Activated CD8-positive, alpha-beta T cell treated with anti-CD3 and anti-CD28 coated beads for 36 hours (primary cell): ENCODE results near the gene WTAP. TPM values are rescaled to one million over a fixed set of nuclear protein-coding genes. Genes with fewer than 3 reads are reported as not detected.

ENCODE experiments used
- ATAC-seq: fragments of 200-7000 bp; cut with Tn5 transposase; one replicate; pipeline ENCODE4 v1.10.0; 2021; ENCODE audit warnings: mild to moderate bottlenecking, moderate library complexity
- CTCF ChIA-PET: fragments of 350-600 bp; sonication (Branson Sonifier 250); formaldehyde crosslinking; loops from one replicate; lab custom pipeline; 2021; ENCODE audit warnings: antibody characterized with exemption; lab: Charles Lee
- POLR2A ChIA-PET: fragments of 350-600 bp; sonication (Branson Sonifier 250); formaldehyde crosslinking; loops from one replicate; lab custom pipeline; 2021; ENCODE audit warnings: antibody characterized with exemption; lab: Charles Lee
- DNase-seq: peaks from one replicate; pipeline ENCODE4 v3.0.0-alpha.2; 2020
- H3K27ac Mint-ChIP-seq: one replicate; pipeline ENCODE4 v1.8.0; 2021; ENCODE audit warnings: mild to moderate bottlenecking, mixed read lengths
- H3K27me3 Mint-ChIP-seq: one replicate; pipeline ENCODE4 v1.8.0; 2021; ENCODE audit warnings: mixed read lengths
- H3K36me3 Mint-ChIP-seq: one replicate; pipeline ENCODE4 v1.8.0; 2021; ENCODE audit warnings: low read depth, mixed read lengths
- H3K4me1 Mint-ChIP-seq: one replicate; pipeline ENCODE4 v1.8.0; 2021; ENCODE audit warnings: low read depth, mixed read lengths
- H3K4me3 Mint-ChIP-seq: one replicate; pipeline ENCODE4 v1.8.0; 2021; ENCODE audit warnings: mild to moderate bottlenecking, moderate library complexity, mixed read lengths
- H3K9me3 Mint-ChIP-seq: one replicate; pipeline ENCODE4 v1.8.0; 2021; ENCODE audit warnings: mixed read lengths
- CTCF ChIP-seq: fragments of 200-600 bp; IDR thresholded peaks from one replicate; pipeline ENCODE4 v1.8.0; 2022; ENCODE audit warnings: antibody characterized with exemption, mild to moderate bottlenecking
- intact Hi-C: fragments of 100-400 bp; cut with micrococcal nuclease; formaldehyde crosslinking; loops from one replicate; pipeline ENCODE4 v1.10.0; 2022
- total RNA-seq, 2 experiments: library from RNA; stranded (reverse); gene quantifications; one replicate each; pipeline ENCODE4 v1.2.3, GENCODE V29; 2021

WTAP gene
- total RNA-seq, 2 experiments from 2014 or later = 79.9 to 80.6 TPM

GRCh38 chr6:159788276-159788675 is 61.0 kb downstream of the WTAP start:
- TF ChIP-seq CTCF = no peak

GRCh38 chr6:159788753-159789376 is 61.6 kb downstream of the WTAP start:
- DNase-seq (peak; percentile 44), ATAC-seq (no peak)
- peak overlapping the region; percentile 88 for H3K27ac Mint-ChIP-seq
- peaks cover 56% of the 10 kb centered on the region for H3K4me1 Mint-ChIP-seq
- POLR2A ChIA-PET = interaction anchor here (0.5 to 5.1 kb wide), 14 partner anchors 9 to 182 kb away, joined by 3 to 40 read pairs (median 12); partner anchors contain the start of genes ACAT2, SOD2 and WTAP
- intact Hi-C loops = loop anchor here (1.0 to 5.0 kb wide), 4 partner anchors 27 to 186 kb away; partner anchors contain the start of genes ACAT2, SOD2 and WTAP
- H3K36me3 Mint-ChIP-seq = peaks cover 78% of the 10 kb centered on the region
- H3K27me3 Mint-ChIP-seq = no peaks in the 10 kb centered on the region
- no peak for TF ChIP-seq CTCF
- peak overlapping the region; percentile 98 for H3K4me3 Mint-ChIP-seq
- CTCF ChIA-PET = interaction anchor here (1.3 to 1.4 kb wide), 2 partner anchors 17 to 24 kb away, joined by 3 to 4 read pairs; no protein-coding TSS in a partner anchor
- H3K9me3 Mint-ChIP-seq = no peaks in the 10 kb centered on the region

More at GRCh38 chr6:159788276-159788675, 61.0 kb downstream of the WTAP start:
- no peak for ATAC-seq
- H3K27ac Mint-ChIP-seq = peak overlapping the region; percentile 88
- peak overlapping the region; percentile 98 for H3K4me3 Mint-ChIP-seq
- peaks cover 55% of the 10 kb centered on the region for H3K4me1 Mint-ChIP-seq
- H3K9me3 Mint-ChIP-seq = no peaks in the 10 kb centered on the region
- ChIA-PET POLR2A (interaction anchor here (1.0 to 5.1 kb wide), 10 partner anchors 12 to 96 kb away, joined by 3 to 40 read pairs (median 22); partner anchors contain the start of genes ACAT2, SOD2 and WTAP), CTCF (interaction anchor here (0.6 to 1.4 kb wide), 2 partner anchors 24 to 51 kb away, joined by 3 read pairs; no protein-coding TSS in a partner anchor)
- H3K27me3 Mint-ChIP-seq = no peaks in the 10 kb centered on the region
- peaks cover 77% of the 10 kb centered on the region for H3K36me3 Mint-ChIP-seq
- peak; percentile 36 for DNase-seq
- intact Hi-C loops = loop anchor here (2.0 to 5.0 kb wide), 3 partner anchors 61 to 187 kb away; partner anchors contain the start of genes SOD2 and WTAP

- H3K36me3 Mint-ChIP-seq = peaks cover 79% of the 10 kb centered on the region
- peak within 1 kb of the TSS; percentile 99 for H3K27ac Mint-ChIP-seq
- ChIA-PET POLR2A (interaction anchor here (0.5 to 5.1 kb wide), 20 partner anchors 10 to 182 kb away, joined by 3 to 40 read pairs (median 4); partner anchors contain the start of genes ACAT2, IGF2R, SOD2 and WTAP), CTCF (interaction anchor here (0.6 to 3.7 kb wide), 15 partner anchors 8 to 710 kb away, joined by 3 to 21 read pairs (median 4); partner anchors contain the start of genes SOD2 and WTAP)
- no peak for TF ChIP-seq CTCF
- H3K27me3 Mint-ChIP-seq = no peaks in the 10 kb centered on the region
- peaks cover 58% of the 10 kb centered on the region for H3K4me1 Mint-ChIP-seq
- intact Hi-C loops = loop anchor here (1.0 to 5.0 kb wide), 4 partner anchors 27 to 185 kb away; partner anchors contain the start of genes ACAT2, SOD2 and WTAP
- H3K9me3 Mint-ChIP-seq = no peaks in the 10 kb centered on the region
- H3K4me3 Mint-ChIP-seq = peak within 1 kb of the TSS; percentile 98
- DNase-seq (peak; percentile 100), ATAC-seq (peak; percentile 87)
Observed at GRCh38 chr6:159789377-159790148, 62.3 kb downstream of the WTAP start, which contains the start of gene TCP1. Gene TCP1, minus strand, starts transcription at chr6:159789602. Its CDS starts 134 bp downstream, at chr6:159789468.

- intact Hi-C loops = no loop called here
- Mint-ChIP-seq H3K9me3 (no peaks in the 10 kb centered on the region), H3K27ac (peak within 1 kb of the TSS; percentile 99), H3K4me3 (peak within 1 kb of the TSS; percentile 98), H3K36me3 (peaks cover 72% of the 10 kb centered on the region), H3K4me1 (peaks cover 56% of the 10 kb centered on the region), H3K27me3 (no peaks in the 10 kb centered on the region)
- no peak for TF ChIP-seq CTCF
- ChIA-PET POLR2A (interaction anchor here (0.8 to 5.1 kb wide), 20 partner anchors 14 to 188 kb away, joined by 3 to 40 read pairs (median 3); partner anchors contain the start of genes IGF2R, SOD2 and WTAP), CTCF (interaction anchor here (0.6 to 3.7 kb wide), 21 partner anchors 8 to 710 kb away, joined by 3 to 21 read pairs (median 4); partner anchors contain the start of genes SOD2 and WTAP)
- DNase-seq (peak; percentile 96), ATAC-seq (peak; percentile 85)
Observed at GRCh38 chr6:159790149-159790955, 63.0 kb downstream of the WTAP start, which contains the start of gene MRPL18. Gene MRPL18, plus strand, starts transcription at chr6:159790467. Its CDS starts 121 bp downstream, at chr6:159790588.
